GM18508 (cell line): ENCODE results near the gene DUSP5.

Experiments
- ATAC-seq: cut with Tn5 transposase; IDR thresholded peaks from one replicate; pipeline ENCODE4 v1.9.1; 2021; ENCODE audit warnings: moderate number of reproducible peaks; ENCODE audit not compliant: insufficient read depth, unreplicated experiment

DUSP5 gene

GRCh38 chr10:110479710-110480109 is 18.0 kb upstream of the DUSP5 start:
- no peak for ATAC-seq

- no peak for ATAC-seq
These were observed 17.3 kb upstream of the DUSP5 start for GRCh38 chr10:110480387-110480786.

GRCh38 chr10:110481919-110482318 is 15.8 kb upstream of the DUSP5 start:
- ATAC-seq: no peak

GRCh38 chr10:110483633-110484032 is 14.1 kb upstream of the DUSP5 start:
- ATAC-seq: no peak

- ATAC-seq: no peak
These were observed 12.2 kb upstream of the DUSP5 start for GRCh38 chr10:110485541-110485940.

- ATAC-seq: no peak
These were observed 10.9 kb upstream of the DUSP5 start for GRCh38 chr10:110486680-110487410.

- ATAC-seq: no peak
These were observed 10.0 kb upstream of the DUSP5 start for GRCh38 chr10:110487411-110488331.

GRCh38 chr10:110488332-110488681 is 9.4 kb upstream of the DUSP5 start:
- no peak for ATAC-seq

- no peak for ATAC-seq
These were observed 8.8 kb upstream of the DUSP5 start for GRCh38 chr10:110488940-110489339.

GRCh38 chr10:110490640-110491039 is 7.1 kb upstream of the DUSP5 start:
- ATAC-seq: no peak

- ATAC-seq: no peak
These were observed 6.4 kb upstream of the DUSP5 start for GRCh38 chr10:110491346-110491745.

GRCh38 chr10:110492069-110492822 is 5.5 kb upstream of the DUSP5 start:
- ATAC-seq: peak; percentile 46

GRCh38 chr10:110493832-110494426 is 3.8 kb upstream of the DUSP5 start:
- ATAC-seq: no peak

GRCh38 chr10:110494532-110494931 is 3.2 kb upstream of the DUSP5 start:
- no peak for ATAC-seq

GRCh38 chr10:110495731-110496552 is 1.8 kb upstream of the DUSP5 start:
- ATAC-seq: no peak

- ATAC-seq: no peak
These were observed 912 bp upstream of the DUSP5 start for GRCh38 chr10:110496553-110497437.

- no peak for ATAC-seq
These were observed 627 bp downstream of the DUSP5 start for GRCh38 chr10:110498087-110498981.
